A204.1 (cell line): ENCODE results near the gene POU2AF1.

Experiments used
- FAIRE-seq: peaks from 2 replicates; lab custom pipeline; 2012; peaks lifted over from hg19 to GRCh38; lab: Jason Lieb, UNC

The POU2AF1 gene

GRCh38 chr11:111378861-111379601 is at the start of gene POU2AF1:
POU2AF1 (minus strand) TSS chr11:111379275; CDS start chr11:111379177, 98 bp downstream.
- FAIRE-seq = no peak

DNA sequence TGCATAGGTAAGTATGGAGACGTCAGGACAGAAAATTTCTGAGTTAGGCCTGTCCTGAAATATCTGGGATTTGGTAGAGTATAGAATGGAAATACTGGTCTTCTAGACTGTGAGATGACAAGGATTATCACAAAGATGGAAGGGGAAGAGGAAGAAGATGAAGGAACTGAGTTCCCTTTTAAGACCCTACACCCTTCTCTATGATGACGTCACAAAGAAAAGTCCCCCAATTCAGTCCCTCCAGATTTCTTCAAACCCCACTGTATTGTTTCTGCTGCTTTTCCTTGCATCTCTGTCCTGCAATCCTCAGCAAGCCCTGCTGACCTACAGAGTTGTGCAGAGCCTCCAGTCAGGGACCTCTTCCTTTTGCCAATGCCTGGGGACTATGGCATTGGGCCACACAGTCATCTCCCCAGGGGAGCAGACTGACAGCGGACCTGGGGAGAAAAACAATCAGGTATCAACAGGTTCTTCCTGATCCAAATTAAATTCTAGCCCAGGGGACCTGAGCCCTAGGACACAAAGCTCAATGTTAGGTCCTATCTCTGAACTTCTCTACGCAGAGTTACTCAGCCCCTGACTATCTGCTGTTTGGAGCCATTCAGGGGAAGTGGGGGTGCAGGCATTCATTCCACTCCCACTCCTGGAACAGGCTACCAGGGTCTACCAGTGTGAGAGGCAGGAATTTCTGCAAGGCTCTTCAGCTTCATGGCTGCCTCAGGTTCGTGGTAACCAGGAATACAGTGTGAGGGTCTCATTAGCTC is 49.2 kb upstream of the POU2AF1 start:
- FAIRE-seq = no peak

GRCh38 chr11:111427471-111427912 is 48.4 kb upstream of the POU2AF1 start:
- FAIRE-seq = no peak

- no peak for FAIRE-seq
Observed at GRCh38 chr11:111426617-111427016, 47.5 kb upstream of the POU2AF1 start.

GRCh38 chr11:111423250-111423615 is 44.2 kb upstream of the POU2AF1 start:
- no peak for FAIRE-seq

DNA sequence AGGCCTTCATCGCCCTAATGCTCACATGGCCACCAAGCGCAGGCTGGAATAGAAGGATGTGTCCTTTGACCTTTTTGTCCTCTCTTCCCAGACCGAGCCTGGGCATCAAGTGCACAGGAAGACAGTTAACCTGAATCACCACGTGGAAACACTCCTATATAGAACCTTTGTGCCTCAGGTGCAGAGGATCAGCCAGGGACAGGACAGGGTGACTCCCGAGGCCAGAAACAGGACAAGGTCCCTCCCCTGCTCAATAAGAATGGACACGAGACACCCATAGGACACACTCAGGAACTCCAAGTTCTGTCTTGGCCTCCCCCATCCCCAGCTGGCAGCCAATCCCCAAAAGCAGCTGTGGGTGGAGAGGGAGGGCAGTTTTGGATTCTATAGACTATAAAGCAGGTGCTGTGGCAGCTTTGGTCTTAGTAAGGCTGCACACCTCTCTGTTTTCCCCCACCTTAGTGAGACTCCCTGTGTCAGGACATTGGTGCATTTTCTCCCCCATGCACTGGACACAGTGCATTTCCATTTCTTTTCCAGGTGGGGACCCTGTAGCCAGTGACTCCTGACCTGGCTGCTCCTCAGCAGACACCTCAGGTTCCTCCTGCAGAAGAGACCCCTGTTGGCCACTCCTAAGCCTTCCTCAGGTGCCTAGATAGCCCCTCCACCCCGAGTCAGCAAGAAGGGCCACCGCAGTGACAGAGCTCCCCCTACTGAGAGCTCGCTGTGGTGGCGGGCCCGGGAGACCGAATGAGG is 43.6 kb upstream of the POU2AF1 start:
- FAIRE-seq = no peak

GRCh38 chr11:111421251-111421650 is 42.2 kb upstream of the POU2AF1 start:
- no peak for FAIRE-seq

DNA sequence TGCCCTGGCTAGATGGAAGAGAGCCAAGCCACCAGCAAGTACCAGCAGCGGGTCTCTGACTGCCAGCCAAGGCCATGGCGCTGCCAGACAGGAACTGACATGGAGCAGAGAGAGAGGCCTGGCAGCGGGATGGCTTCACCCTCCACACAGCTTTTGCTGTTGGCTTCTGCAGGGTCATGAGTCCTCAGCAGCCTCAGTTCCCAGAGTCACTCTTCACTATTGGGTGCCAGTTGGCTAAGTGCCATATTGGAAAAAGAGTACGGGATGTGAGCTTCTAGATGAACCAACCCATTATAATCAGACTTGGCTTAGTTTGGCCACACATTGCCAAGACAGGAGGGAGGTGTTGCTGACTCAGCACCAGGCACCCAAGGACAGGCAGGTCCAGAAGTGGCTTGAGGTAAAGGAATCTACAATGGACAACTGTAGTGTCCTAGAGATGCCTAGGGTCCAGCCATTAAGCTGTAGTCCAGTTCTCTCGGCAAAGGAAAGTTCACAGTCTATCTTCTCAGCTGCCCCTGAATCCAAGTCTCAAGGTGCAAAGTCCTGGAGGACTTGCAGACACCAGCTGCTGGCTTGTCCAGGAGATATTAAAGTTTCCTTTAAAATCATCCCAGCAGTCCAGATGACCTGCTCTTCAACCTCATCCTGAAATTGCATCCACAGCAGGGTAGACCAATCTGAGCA is 40.7 kb upstream of the POU2AF1 start:
- no peak for FAIRE-seq

DNA sequence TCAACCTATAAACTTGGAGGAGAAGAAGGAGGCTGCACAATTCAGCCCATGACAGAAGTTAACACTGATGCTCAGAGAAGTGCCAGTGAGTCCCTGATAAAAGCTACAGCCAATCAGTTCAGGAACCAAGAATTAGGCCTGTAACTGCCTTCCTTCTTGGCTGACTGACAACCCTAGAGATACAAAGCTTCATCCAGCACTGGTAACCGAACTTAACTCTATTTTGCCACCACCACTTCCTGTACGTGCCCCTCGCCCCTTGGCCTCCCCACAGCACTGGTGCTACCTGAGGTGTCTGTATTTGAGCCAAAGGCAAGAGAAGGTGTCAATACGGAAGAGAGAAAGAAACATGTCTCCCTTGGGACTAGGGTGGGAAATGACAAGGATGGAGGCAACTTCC is 40.1 kb upstream of the POU2AF1 start:
- FAIRE-seq = no peak

- no peak for FAIRE-seq
Observed at GRCh38 chr11:111418436-111418787, 39.3 kb upstream of the POU2AF1 start.

GRCh38 chr11:111417766-111418435 is 38.8 kb upstream of the POU2AF1 start:
- FAIRE-seq = no peak

DNA sequence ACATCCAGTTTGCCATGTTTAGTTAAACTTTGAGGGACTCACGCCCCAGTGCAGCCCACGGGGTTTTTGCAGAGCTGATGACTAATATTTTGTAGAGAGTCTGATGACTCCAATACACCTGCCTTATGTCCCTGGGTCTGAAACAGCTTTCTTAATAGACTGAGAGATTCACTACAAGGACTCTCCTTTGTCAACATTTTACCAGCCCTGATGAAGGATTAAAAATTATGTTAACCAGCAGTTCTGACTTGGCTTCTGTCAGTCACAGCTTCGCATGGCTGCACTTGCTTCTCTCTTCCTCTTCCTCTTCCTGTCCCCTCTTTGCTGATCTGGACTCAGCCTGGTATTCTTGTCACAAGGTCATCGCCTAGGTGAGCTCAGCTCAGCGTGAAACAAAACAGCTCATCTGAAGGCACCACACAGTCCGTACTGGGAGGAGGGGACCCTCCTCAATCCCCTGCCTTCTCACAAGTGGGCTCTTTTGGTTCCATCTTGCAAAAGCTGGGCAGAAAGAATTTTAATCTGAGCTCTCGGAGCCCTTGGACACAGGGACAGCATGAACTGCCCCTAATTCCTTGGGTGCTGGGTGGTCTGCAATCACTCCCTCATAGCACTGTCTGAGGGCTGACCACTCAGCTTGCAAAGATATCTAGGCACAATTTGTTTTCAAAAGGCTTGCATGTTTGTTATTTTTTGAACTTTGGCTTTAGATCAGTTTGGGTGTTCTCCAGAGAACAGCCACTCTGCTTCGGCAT is 38.1 kb upstream of the POU2AF1 start:
- no peak for FAIRE-seq

DNA sequence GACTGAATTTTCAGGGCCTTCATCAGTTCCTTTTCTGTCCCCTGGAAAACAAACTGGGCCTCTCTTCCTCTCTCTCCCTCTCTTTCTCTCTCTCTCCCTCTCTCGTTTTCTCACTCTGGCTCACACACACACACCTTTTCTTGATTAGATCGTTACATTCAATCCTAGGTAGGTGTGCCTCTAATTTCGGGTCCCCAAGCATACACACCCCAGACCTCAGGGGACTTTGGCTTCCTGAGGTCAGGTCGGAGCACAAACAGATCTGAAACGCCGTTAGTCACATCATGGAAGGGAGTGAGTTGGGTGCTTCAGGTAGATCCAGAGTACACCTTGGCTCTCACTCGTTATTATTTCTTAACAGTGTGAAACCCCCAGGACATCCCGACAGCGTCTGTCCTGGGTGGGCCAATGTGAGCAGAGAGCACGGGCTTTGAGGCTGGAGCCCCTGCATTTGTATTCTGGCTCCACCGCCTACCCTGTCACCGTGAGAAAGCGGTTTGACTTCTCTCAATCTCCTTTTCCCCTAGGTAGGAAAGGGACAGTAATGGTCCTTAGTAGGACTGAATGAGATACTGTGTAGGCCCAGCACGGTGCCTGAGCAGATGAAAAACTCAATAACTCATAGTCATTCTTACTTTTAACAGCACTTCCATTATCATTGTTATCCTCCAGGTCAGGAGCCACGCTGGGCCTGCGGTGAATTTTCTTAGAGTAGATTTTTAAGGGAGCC is 37.3 kb upstream of the POU2AF1 start:
- no peak for FAIRE-seq

DNA sequence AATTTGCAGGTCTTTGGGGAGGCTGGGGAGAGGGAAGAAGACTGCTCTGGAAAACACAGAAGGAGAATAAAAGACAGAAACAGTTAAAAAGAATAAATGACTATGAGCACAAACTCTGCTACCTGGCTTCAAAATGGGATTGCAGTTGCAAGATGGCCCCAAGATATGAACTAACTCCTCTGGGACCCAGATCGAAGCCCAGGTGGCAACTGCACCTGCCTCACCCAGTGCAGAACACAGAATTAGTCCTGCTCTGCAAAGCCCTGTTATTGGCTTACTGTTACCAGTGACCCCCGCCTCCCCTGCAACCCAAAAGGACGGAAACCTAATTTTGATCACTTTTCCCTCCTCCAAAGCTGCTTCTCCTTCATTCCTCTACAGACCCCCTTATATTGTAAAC is 35.9 kb upstream of the POU2AF1 start:
- no peak for FAIRE-seq

DNA sequence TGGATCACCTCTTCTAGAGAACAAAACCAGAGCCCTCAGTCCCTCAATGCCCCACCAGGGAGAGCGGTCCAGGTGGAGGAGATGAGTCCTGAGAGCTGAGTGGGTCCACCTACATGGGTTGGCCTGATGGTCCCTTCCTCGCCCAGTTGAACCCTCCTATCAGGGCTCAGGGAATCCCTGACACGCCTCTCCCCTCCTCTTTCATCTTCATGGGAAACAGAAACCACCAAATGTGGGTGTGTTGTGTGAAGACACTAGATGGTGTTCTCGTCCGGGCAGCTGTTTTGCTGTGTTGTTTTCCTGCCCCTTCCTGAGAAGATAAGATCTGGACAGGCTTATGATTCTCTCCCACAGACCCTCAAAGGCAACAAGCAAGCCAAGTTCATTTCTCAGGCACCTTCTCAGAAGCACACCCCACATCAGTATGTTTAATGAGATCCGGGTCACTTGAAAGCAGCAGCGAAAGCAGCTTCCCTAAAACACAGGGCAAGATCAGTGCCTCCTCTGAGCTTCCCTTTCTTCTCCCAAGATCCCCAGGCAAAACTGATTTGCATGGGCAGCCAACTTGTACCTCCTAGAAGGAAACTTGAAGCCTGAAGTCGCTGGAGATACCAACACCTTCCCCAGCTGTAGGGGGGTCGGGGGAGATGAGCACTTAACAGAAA is 35.3 kb upstream of the POU2AF1 start:
- no peak for FAIRE-seq

DNA sequence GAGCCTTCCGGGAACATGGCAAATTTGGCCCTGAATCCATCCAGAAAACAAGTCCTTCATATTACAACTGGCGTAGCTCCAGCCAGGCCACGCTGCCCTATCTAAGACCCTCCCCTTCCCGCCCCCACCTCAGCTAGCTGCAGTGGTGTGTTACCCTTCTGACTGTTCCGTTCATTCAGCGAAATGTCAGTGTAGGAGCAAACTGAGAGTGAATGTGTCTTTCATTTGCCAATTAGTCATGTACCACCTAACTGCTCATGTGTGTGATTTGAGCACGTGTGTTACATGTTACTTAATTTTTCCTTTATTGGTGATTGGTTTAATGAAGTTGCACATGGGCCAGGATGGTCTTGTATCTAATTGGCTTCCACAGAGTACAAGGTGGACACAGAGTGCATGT is 34.8 kb upstream of the POU2AF1 start:
- FAIRE-seq = no peak

- no peak for FAIRE-seq
Observed at GRCh38 chr11:111412293-111412692, 33.2 kb upstream of the POU2AF1 start.

DNA sequence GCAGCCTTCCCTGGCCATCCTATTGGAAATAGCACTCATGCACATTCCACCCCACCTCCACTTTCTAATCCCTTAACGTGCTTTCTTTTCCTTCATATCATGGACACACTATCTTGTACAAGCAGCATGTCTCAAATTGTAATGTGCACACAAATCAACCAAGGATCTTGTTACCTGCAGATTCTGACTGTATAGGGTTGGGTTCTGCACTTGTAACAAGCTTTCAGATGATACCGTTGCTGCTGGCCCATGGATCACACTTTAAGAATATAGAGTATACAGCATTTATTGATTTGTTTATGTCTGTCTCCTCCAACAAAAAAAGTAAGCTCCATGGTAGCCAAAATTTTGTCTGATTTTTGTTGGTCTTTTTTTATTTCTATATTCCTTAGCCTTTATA is 32.4 kb upstream of the POU2AF1 start:
- no peak for FAIRE-seq

GRCh38 chr11:111410951-111411350 is 31.9 kb upstream of the POU2AF1 start:
- FAIRE-seq = no peak

DNA sequence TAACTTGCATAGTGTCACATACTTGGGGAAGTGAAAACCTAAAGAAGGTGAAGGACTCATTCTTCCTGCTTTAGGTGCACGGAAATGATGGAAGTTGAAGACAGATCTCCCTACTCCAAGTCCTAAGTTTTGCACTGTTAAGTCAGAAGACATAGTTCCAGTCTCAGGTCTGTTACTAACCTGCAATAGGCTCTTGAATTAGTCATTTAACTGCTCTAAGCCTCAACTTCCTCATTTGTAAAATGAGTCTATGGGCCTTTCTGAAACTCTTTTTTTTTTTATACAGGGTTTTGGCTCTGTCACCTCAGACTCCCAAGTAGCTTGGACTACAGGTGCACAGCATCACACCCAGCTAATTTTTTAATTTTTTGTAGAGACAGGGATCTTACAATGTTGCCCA is 30.8 kb upstream of the POU2AF1 start:
- no peak for FAIRE-seq
